Mucosa of descending colon (tissue), 3 donors: ENCODE measurements around the gene FLNB. TPM values are rescaled to one million over a fixed set of nuclear protein-coding genes. Genes with fewer than 3 reads are reported as not detected.

Experiments used
- ATAC-seq: fragments of 200-7000 bp; cut with Tn5 transposase; one replicate; pipeline ENCODE4 v1.9.1; 2020; ENCODE audit warnings: mild to moderate bottlenecking, moderate library complexity
- DNase-seq, 3 donors: peaks; one replicate each; pipeline ENCODE4 v3.0.0-alpha.2; 2020
- H3K36me3 ChIP-seq: fragments of 200-600 bp; one replicate; pipeline ENCODE4 v1.8.0; 2021; ENCODE audit warnings: low read depth, mild to moderate bottlenecking
- H3K4me1 ChIP-seq: fragments of 200-600 bp; one replicate; pipeline ENCODE4 v1.8.0; 2021; ENCODE audit warnings: low read depth, mild to moderate bottlenecking
- H3K4me3 ChIP-seq: fragments of 200-600 bp; one replicate; pipeline ENCODE4 v1.8.0; 2021; ENCODE audit warnings: mild to moderate bottlenecking
- H3K9me3 ChIP-seq: fragments of 200-600 bp; one replicate; pipeline ENCODE4 v1.8.0; 2021; ENCODE audit warnings: mild to moderate bottlenecking
- intact Hi-C, 2 donors: fragments of 100-400 bp; cut with DNase I in 1 of 2; cut with micrococcal nuclease in 1 of 2; formaldehyde crosslinking; loops; one replicate each; pipeline versions ENCODE4 v1.11.0 to v1.11.1; 2022; cut with DNase I, micrococcal nuclease
- total RNA-seq, 3 donors: library from RNA; stranded (reverse); fragmentation: NEBNext Ultra II Directional in 2 of 3; extraction: Animal tissue kit (Norgen Biotek cat#: 25700) in 2 of 3; gene quantifications; one replicate each; pipeline versions ENCODE4 v1.2.1 to v1.2.4, GENCODE V29; 2021 to 2023
- TF ChIP-seq, protein P1 (sequence below): fragments of 200-600 bp; IDR thresholded peaks from one replicate; pipeline ENCODE4 v1.8.0; 2022; ENCODE audit warnings: antibody characterized with exemption, mild to moderate bottlenecking
- donor health status: DM: no; HTN: no; CAD: no; lungs with moderate emphysema.
- donor health status: DM: no; HTN: no; CAD: no.
- donor health status: DM: no; HTN: yes; CAD: no.

Gene FLNB
- total RNA-seq, 3 donors from 2014 or later: 256 to 555 (median 357) TPM

DNA sequence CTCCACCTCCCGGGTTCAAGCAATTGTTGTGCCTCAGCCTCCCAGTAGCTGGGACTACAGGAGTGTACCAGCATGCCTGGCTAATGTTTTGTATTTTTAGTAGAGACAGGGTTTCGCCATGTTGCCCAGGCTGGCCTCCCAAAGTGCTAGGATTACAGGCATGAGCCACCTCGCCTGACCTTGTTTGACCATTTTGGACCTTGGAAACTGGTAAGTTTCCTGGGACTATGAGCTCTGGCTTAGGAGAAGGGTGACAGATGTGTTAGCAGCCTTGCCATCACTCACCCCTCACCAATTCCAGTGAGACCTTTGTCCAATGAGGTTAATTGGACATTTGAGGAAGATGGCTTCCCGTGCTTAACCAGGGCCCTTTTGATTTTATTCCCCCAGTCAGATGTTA lies 182.7 kb downstream of the FLNB start:
- DNase-seq: no peak
- no peak overlapping the region for H3K4me3 ChIP-seq
- no peaks in the 10 kb centered on the region for H3K9me3 ChIP-seq
- no peaks in the 10 kb centered on the region for H3K36me3 ChIP-seq
- H3K4me1 ChIP-seq: no peaks in the 10 kb centered on the region
- intact Hi-C loops: no loop called here
- TF ChIP-seq, protein P1, sequence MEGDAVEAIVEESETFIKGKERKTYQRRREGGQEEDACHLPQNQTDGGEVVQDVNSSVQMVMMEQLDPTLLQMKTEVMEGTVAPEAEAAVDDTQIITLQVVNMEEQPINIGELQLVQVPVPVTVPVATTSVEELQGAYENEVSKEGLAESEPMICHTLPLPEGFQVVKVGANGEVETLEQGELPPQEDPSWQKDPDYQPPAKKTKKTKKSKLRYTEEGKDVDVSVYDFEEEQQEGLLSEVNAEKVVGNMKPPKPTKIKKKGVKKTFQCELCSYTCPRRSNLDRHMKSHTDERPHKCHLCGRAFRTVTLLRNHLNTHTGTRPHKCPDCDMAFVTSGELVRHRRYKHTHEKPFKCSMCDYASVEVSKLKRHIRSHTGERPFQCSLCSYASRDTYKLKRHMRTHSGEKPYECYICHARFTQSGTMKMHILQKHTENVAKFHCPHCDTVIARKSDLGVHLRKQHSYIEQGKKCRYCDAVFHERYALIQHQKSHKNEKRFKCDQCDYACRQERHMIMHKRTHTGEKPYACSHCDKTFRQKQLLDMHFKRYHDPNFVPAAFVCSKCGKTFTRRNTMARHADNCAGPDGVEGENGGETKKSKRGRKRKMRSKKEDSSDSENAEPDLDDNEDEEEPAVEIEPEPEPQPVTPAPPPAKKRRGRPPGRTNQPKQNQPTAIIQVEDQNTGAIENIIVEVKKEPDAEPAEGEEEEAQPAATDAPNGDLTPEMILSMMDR: no peak
- ATAC-seq: no peak

DNA sequence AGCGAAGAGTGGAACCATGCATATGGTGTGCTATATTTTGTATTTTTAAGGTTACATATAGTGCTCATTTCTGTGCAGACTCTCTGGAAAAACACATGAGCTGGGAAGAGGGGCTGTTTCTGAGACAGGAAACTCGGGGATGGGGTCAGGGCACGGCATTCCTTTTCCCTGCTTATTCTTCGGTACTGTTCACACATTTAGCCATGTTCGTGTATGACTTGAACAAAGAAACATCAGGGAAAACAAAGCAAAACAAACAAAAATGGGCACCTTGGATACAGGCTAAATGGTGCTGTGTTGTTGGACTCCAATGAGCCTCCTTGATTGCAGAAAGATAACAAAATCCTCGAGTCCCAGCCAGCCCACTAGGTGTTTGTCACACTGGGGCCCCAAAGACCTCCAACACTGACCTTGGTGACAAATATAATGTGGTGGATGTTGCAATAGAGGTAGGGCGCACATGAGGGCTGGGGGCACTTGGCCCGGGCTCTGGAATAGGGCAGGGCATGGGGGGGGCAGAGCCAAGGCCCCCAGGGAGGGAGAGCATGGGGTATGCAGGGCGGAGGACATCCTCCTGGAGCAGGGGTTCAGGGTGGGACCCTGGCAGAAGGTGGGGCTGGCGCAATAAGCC lies 183.3 kb downstream of the FLNB start:
- no peak overlapping the region for H3K4me3 ChIP-seq
- no peaks in the 10 kb centered on the region for H3K36me3 ChIP-seq
- DNase-seq: no peak
- no peak for ATAC-seq
- no peaks in the 10 kb centered on the region for H3K4me1 ChIP-seq
- intact Hi-C loops: no loop called here
- H3K9me3 ChIP-seq: no peaks in the 10 kb centered on the region
- TF ChIP-seq, protein P1: no peak

DNA sequence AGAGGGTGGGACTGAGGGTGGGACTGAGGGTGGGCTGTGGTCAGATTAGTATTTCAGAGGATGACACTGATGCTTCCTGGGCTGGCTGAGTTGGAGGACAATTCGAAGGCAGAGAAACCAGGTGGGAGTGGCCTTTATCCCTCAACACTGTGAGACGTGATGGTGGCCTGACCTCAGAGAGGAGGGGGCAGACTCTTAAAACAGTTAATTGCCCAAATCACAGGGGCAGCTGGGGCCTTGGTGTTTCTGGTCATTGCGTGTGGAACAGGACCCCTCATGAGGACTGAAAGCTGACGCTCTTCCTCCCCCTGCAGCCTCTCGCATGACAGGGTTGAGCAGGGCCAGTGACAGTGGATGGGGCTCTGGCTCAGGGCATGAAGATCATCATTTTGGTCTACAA lies 183.8 kb downstream of the FLNB start:
- H3K4me3 ChIP-seq: no peak overlapping the region
- intact Hi-C loops: no loop called here
- no peaks in the 10 kb centered on the region for H3K36me3 ChIP-seq
- no peak for ATAC-seq
- H3K4me1 ChIP-seq: no peaks in the 10 kb centered on the region
- no peak for DNase-seq
- TF ChIP-seq, protein P1: no peak
- H3K9me3 ChIP-seq: no peaks in the 10 kb centered on the region

DNA sequence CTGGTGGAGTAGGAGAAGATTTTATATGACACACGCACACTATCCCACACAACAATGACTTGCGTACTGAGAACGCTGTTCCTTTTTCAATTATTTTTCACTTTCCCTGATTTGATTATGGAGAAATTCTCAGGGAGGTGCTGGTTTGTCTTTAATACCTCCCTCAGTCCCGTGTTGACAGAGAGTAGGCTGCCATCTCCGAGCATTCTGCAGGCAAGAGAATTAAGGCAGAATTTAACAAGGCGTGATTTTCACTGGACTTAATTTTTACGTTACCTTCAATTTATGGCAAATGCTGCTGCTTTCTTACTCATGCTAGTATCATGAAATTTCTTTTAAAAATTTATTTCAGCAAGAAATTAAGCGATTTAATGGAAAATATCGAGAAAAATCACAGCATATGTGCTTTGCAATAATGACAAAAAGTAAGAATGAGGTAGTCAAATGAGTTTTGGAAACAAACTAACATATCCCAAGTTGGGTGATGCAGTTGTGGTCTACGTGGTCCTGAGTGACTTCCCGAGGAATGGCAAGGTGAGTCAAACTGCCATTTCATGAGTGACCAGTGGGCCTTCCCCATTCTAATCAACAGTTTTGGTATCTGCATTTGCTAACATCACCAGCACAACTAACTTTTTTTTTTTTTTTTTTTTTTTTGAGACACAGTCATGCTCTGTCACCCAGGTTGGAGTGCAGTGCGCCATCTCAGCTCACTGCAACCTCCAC lies 185.6 kb downstream of the FLNB start:
- Histone ChIP-seq H3K4me1 (no peaks in the 10 kb centered on the region), H3K9me3 (no peaks in the 10 kb centered on the region), H3K36me3 (no peaks in the 10 kb centered on the region), H3K4me3 (no peak overlapping the region)
- intact Hi-C loops: no loop called here
- TF ChIP-seq, protein P1: no peak
- no peak for ATAC-seq
- no peak for DNase-seq

DNA sequence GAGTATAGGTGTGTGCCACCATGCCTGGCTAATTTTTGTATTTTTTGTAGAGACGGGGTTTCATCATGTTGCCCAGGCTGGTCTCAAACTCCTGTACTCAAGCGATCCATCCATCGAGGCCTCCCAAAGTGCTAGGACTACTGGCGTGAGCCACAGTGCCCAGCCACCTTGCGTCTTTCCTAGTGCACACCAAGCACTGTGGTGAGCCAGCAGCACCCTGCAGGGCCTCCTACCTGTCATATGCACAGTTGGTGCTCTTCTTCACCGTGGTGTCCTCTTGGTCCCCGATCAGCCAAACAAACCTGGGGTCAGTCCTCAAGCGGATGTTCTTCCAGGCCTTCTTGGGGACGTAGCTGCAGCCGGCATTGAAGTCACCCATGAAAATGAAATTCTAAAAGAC lies 189.4 kb downstream of the FLNB start:
- Histone ChIP-seq H3K4me1 (no peaks in the 10 kb centered on the region), H3K36me3 (no peaks in the 10 kb centered on the region), H3K4me3 (no peak overlapping the region), H3K9me3 (no peaks in the 10 kb centered on the region)
- DNase-seq (no peak), ATAC-seq (no peak)
- intact Hi-C loops: no loop called here
- TF ChIP-seq, protein P1: no peak
